ENCODE measurements around the gene PDE6B. TPM values are rescaled to one million over a fixed set of nuclear protein-coding genes. Genes with fewer than 3 reads are reported as not detected.

The PDE6B gene
- polyA plus RNA-seq, 1 donor (not counting 4 experiments of a cell fraction or from before 2014, with no cell fraction given) = not detected

- dilution Hi-C loops (cut with MboI; ENCODE audit: extremely low pct_ligation_motif_present, low sequenced_read_pairs) = no loop called here
- DNase-seq (ENCODE audit: low read depth, low spot score) (no peak), FAIRE-seq (no peak)
- H3K9me3 ChIP-seq (ENCODE audit: control insufficient read depth, low read depth, low read length) = no peaks in the 10 kb centered on the region
- peak overlapping the region in 2 of 3 experiments; percentile 3 to 43 for H3K4me3 ChIP-seq (ENCODE audit: control insufficient read depth in 2 of 3, extremely low read depth in 1 of 3, insufficient read depth in 2 of 3, low read depth in 1 of 3, low read length in 3 of 3)
- H3K36me3 ChIP-seq (ENCODE audit: control insufficient read depth in 2 of 2, extremely low read depth in 1 of 2, insufficient read depth in 2 of 2, low read length in 2 of 2) = no peaks in the 10 kb centered on the region
- H3K27me3 ChIP-seq (ENCODE audit: control insufficient read depth, extremely low read depth, insufficient read depth, low read length) = peaks cover 69% of the 10 kb centered on the region
- no peak overlapping the region for H3K9ac ChIP-seq (ENCODE audit: control insufficient read depth, extremely low read depth, insufficient read depth, low read length)
- H4K20me1 ChIP-seq (ENCODE audit: control insufficient read depth, extremely low read depth, insufficient read depth, low read length) = peaks cover 7% of the 10 kb centered on the region
- no peaks in the 10 kb centered on the region for H3K9me1 ChIP-seq (ENCODE audit: control insufficient read depth, extremely low read depth, insufficient read depth, low read length)
- no peak for TF ChIP-seq EZH2 (IDR thresholded peaks at IDR 0.05; ENCODE audit: low read length)
- no peak for TF ChIP-seq CTCF (optimal IDR thresholded peaks at IDR 0.05 in 1 of 3, IDR thresholded peaks at IDR 0.05 in 1 of 3, conservative IDR thresholded peaks at IDR 0.05 in 1 of 3; ENCODE audit: extremely low read depth in 1 of 3, insufficient read depth in 2 of 3, low read length in 3 of 3)
- H2AFZ ChIP-seq (ENCODE audit: control insufficient read depth, low read length) = no peak overlapping the region
- peaks cover 10% of the 10 kb centered on the region for H3K4me1 ChIP-seq (ENCODE audit: control insufficient read depth, extremely low read depth, insufficient read depth, low read length)
- no peaks in the 10 kb centered on the region for H3K79me2 ChIP-seq (ENCODE audit: control insufficient read depth, insufficient read depth, low read length)
- H3K27ac ChIP-seq (ENCODE audit: control insufficient read depth, insufficient read depth, low read length) = no peak overlapping the region
- H3K4me2 ChIP-seq (ENCODE audit: control insufficient read depth, extremely low read depth, insufficient read depth, low read depth, low read length) = peak overlapping the region; percentile 64
These were observed 48.3 kb upstream of the PDE6B start for GRCh38 chr4:576991-577498.

GRCh38 chr4:577499-578450 is 47.6 kb upstream of the PDE6B start:
- Histone ChIP-seq H4K20me1 (ENCODE audit: control insufficient read depth, extremely low read depth, insufficient read depth, low read length) (peaks cover 7% of the 10 kb centered on the region), H3K36me3 (ENCODE audit: control insufficient read depth in 2 of 2, extremely low read depth in 1 of 2, insufficient read depth in 2 of 2, low read length in 2 of 2) (no peaks in the 10 kb centered on the region), H3K9me1 (ENCODE audit: control insufficient read depth, extremely low read depth, insufficient read depth, low read length) (no peaks in the 10 kb centered on the region), H3K79me2 (ENCODE audit: control insufficient read depth, insufficient read depth, low read length) (no peaks in the 10 kb centered on the region), H3K4me3 (ENCODE audit: control insufficient read depth in 2 of 3, extremely low read depth in 1 of 3, insufficient read depth in 2 of 3, low read depth in 1 of 3, low read length in 3 of 3) (peak overlapping the region in 2 of 3 experiments; percentile 3 to 43), H3K4me2 (ENCODE audit: control insufficient read depth, extremely low read depth, insufficient read depth, low read depth, low read length) (peak overlapping the region; percentile 64), H3K9ac (ENCODE audit: control insufficient read depth, extremely low read depth, insufficient read depth, low read length) (no peak overlapping the region), H3K4me1 (ENCODE audit: control insufficient read depth, extremely low read depth, insufficient read depth, low read length) (peaks cover 10% of the 10 kb centered on the region), H3K27ac (ENCODE audit: control insufficient read depth, insufficient read depth, low read length) (no peak overlapping the region), H3K27me3 (ENCODE audit: control insufficient read depth, extremely low read depth, insufficient read depth, low read length) (peaks cover 62% of the 10 kb centered on the region), H3K9me3 (ENCODE audit: control insufficient read depth, low read depth, low read length) (no peaks in the 10 kb centered on the region), H2AFZ (ENCODE audit: control insufficient read depth, low read length) (no peak overlapping the region)
- DNase-seq (ENCODE audit: low read depth, low spot score) = no peak
- dilution Hi-C loops (cut with MboI; ENCODE audit: extremely low pct_ligation_motif_present, low sequenced_read_pairs) = no loop called here
- no peak for FAIRE-seq
- TF ChIP-seq CTCF (optimal IDR thresholded peaks at IDR 0.05 in 1 of 3, IDR thresholded peaks at IDR 0.05 in 1 of 3, conservative IDR thresholded peaks at IDR 0.05 in 1 of 3; ENCODE audit: extremely low read depth in 1 of 3, insufficient read depth in 2 of 3, low read length in 3 of 3) (no peak), EZH2 (IDR thresholded peaks at IDR 0.05; ENCODE audit: low read length) (no peak)

Measured in keratinocyte (primary cell).